Suprapubic skin (tissue), 4 donors: ENCODE measurements around the gene JPT1. TPM values are rescaled to one million over a fixed set of nuclear protein-coding genes. Genes with fewer than 3 reads are reported as not detected.
A peak's percentile ranks its signal among the peaks of the same experiment; 100 is the strongest.

Experiments used
- DNase-seq, 2 donors: peaks; one replicate each; pipeline ENCODE4 v3.0.0-alpha.2; 2019; ENCODE audit warnings: low spot score in 2 of 2
- H3K27ac ChIP-seq: fragments of 200-600 bp; sonication (generic); one replicate; pipeline ENCODE4 v1.5.1; 2019
- H3K27me3 ChIP-seq: fragments of 200-600 bp; sonication (generic); one replicate; pipeline ENCODE4 v1.5.1; 2019
- H3K36me3 ChIP-seq: fragments of 200-600 bp; sonication (generic); one replicate; pipeline ENCODE4 v1.5.1; 2019
- H3K4me1 ChIP-seq: fragments of 200-600 bp; sonication (generic); one replicate; pipeline ENCODE4 v1.5.1; 2019
- H3K4me3 ChIP-seq: fragments of 200-600 bp; sonication (generic); one replicate; pipeline ENCODE4 v1.5.1; 2019; ENCODE audit warnings: mild to moderate bottlenecking
- H3K9me3 ChIP-seq: fragments of 200-600 bp; sonication (generic); one replicate; pipeline ENCODE4 v1.5.1; 2019
- EP300 ChIP-seq: sonication (generic); formaldehyde crosslinking; IDR thresholded peaks from one replicate; pipeline ENCODE4 v1.6.1; 2017; ENCODE audit warnings: antibody characterized with exemption
- POLR2A ChIP-seq, 2 donors: fragments of 450-650 bp; IDR thresholded peaks; one replicate each; pipeline ENCODE4 v1.6.1; 2017; ENCODE audit warnings: antibody characterized with exemption in 2 of 2, mild to moderate bottlenecking in 2 of 2, moderate library complexity in 2 of 2
- POLR2AphosphoS5 ChIP-seq, 3 donors: sonication (generic); formaldehyde crosslinking; IDR thresholded peaks; one replicate each; pipeline ENCODE4 v1.6.1; 2017; ENCODE audit warnings: antibody characterized with exemption in 3 of 3
- WGBS: methylation state at CpG from one replicate; pipeline ENCODE4 v1.1.5; 2018; 5-methylcytosine and 5-hydroxymethylcytosine counted together
- total RNA-seq, 4 donors: library from RNA; depleted of rRNA; stranded (reverse); fragments of >200 nt; gene quantifications; one replicate each; pipeline ENCODE4 v1.1.0, GENCODE V29; 2016
- TF ChIP-seq, protein P1 (sequence below), 2 donors: fragments of 200-600 bp in 1 of 2; fragments of 450-650 bp in 1 of 2; sonication (generic) in 1 of 2; IDR thresholded peaks; one replicate each; pipeline ENCODE4 v1.5.1; 2016 to 2019; ENCODE audit warnings: antibody characterized with exemption in 2 of 2, mild to moderate bottlenecking in 1 of 2, moderate library complexity in 1 of 2

JPT1 gene, protein sequence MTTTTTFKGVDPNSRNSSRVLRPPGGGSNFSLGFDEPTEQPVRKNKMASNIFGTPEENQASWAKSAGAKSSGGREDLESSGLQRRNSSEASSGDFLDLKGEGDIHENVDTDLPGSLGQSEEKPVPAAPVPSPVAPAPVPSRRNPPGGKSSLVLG
- 10 to 100 TPM; 37.9 to 55.9 (median 50.4) TPM for total RNA-seq

- Histone ChIP-seq H3K4me1 (peaks cover 23% of the 10 kb centered on the region), H3K27me3 (no peaks in the 10 kb centered on the region), H3K4me3 (peak within 1 kb of the TSS; percentile 98), H3K9me3 (no peaks in the 10 kb centered on the region), H3K27ac (peak within 1 kb of the TSS; percentile 71), H3K36me3 (no peaks in the 10 kb centered on the region)
- TF ChIP-seq, protein P1, sequence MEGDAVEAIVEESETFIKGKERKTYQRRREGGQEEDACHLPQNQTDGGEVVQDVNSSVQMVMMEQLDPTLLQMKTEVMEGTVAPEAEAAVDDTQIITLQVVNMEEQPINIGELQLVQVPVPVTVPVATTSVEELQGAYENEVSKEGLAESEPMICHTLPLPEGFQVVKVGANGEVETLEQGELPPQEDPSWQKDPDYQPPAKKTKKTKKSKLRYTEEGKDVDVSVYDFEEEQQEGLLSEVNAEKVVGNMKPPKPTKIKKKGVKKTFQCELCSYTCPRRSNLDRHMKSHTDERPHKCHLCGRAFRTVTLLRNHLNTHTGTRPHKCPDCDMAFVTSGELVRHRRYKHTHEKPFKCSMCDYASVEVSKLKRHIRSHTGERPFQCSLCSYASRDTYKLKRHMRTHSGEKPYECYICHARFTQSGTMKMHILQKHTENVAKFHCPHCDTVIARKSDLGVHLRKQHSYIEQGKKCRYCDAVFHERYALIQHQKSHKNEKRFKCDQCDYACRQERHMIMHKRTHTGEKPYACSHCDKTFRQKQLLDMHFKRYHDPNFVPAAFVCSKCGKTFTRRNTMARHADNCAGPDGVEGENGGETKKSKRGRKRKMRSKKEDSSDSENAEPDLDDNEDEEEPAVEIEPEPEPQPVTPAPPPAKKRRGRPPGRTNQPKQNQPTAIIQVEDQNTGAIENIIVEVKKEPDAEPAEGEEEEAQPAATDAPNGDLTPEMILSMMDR (IDR thresholded peaks at IDR 0.05), result no peak
- TF ChIP-seq POLR2A (IDR thresholded peaks at IDR 0.05) (peak in 1 of 2 donors; percentile 98), POLR2AphosphoS5 (IDR thresholded peaks at IDR 0.05) (peak; percentile 44 to 82 (median 62)), EP300 (no peak)
- 1% methylated on average over 46 of the region's 67 CpGs for WGBS
- DNase-seq, result peak; percentile 98 to 99
These were observed at the start of gene JPT1 for GRCh38 chr17:75154195-75155106. TSS of gene JPT1 (minus strand) at chr17:75154512. CDS start at chr17:75154397, 115 bp downstream.

GRCh38 chr17:75199886-75200618 is 45.7 kb upstream of the JPT1 start:
- H3K36me3 ChIP-seq, result no peaks in the 10 kb centered on the region
- no peak overlapping the region for H3K27ac ChIP-seq
- DNase-seq, result no peak
- no peaks in the 10 kb centered on the region for H3K9me3 ChIP-seq
- no peak overlapping the region for H3K4me3 ChIP-seq
- H3K27me3 ChIP-seq, result no peaks in the 10 kb centered on the region
- WGBS, result 97% methylated on average over 6 of the region's 6 CpGs
- peaks cover 11% of the 10 kb centered on the region for H3K4me1 ChIP-seq
- TF ChIP-seq POLR2AphosphoS5 (IDR thresholded peaks at IDR 0.05), result no peak
- TF ChIP-seq POLR2A (IDR thresholded peaks at IDR 0.05), result no peak
- TF ChIP-seq, protein P1 (IDR thresholded peaks at IDR 0.05), result no peak
- TF ChIP-seq EP300, result no peak

DNA sequence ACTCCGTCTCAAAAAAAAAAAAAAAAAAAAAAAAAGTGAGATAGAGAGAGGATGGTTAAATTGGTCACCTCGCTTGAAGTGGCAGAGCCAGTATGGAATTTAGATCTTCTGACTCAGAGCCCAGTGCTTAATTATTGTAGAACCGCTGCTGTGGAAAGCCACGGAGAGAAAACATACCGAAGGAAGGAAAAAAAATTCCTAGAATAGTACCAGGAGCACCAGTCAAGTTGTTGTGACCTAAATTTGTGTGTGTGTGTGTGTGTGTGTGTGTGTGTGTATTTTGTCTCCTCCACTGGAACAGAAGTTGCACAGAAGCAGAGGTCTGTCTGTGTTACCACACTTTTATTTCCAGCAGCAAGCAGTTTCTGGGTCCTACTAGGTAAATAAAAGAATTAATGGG is 40.6 kb upstream of the JPT1 start:
- H3K27me3 ChIP-seq, result no peaks in the 10 kb centered on the region
- H3K36me3 ChIP-seq, result no peaks in the 10 kb centered on the region
- H3K4me1 ChIP-seq, result no peaks in the 10 kb centered on the region
- no peak overlapping the region for H3K4me3 ChIP-seq
- DNase-seq, result no peak
- TF ChIP-seq EP300, result no peak
- TF ChIP-seq, protein P1 (IDR thresholded peaks at IDR 0.05), result no peak
- TF ChIP-seq POLR2A (IDR thresholded peaks at IDR 0.05), result no peak
- no peak for TF ChIP-seq POLR2AphosphoS5 (IDR thresholded peaks at IDR 0.05)
- WGBS, result 85% methylated on average over 4 of the region's 5 CpGs
- H3K9me3 ChIP-seq, result no peaks in the 10 kb centered on the region
- no peak overlapping the region for H3K27ac ChIP-seq

- Histone ChIP-seq H3K9me3 (no peaks in the 10 kb centered on the region), H3K4me1 (no peaks in the 10 kb centered on the region), H3K27me3 (no peaks in the 10 kb centered on the region), H3K27ac (no peak overlapping the region), H3K4me3 (no peak overlapping the region), H3K36me3 (no peaks in the 10 kb centered on the region)
- 77% methylated on average over 4 of the region's 4 CpGs for WGBS
- no peak for DNase-seq
- TF ChIP-seq EP300 (no peak), POLR2AphosphoS5 (IDR thresholded peaks at IDR 0.05) (no peak), POLR2A (IDR thresholded peaks at IDR 0.05) (no peak)
- TF ChIP-seq, protein P1 (IDR thresholded peaks at IDR 0.05), result no peak
These were observed 37.3 kb upstream of the JPT1 start for GRCh38 chr17:75191584-75191983.
